Neural crest cell (in vitro differentiated cells): Measurements from ENCODE around the gene DCT. TPM values are rescaled to one million over a fixed set of nuclear protein-coding genes. Genes with fewer than 3 reads are reported as not detected.

Source experiments
- DNase-seq: peaks from one replicate; pipeline ENCODE4 v3.0.0; 2021; ENCODE audit warnings: low read depth, mixed read lengths, low spot score
- H3K27ac Mint-ChIP-seq: one replicate; pipeline ENCODE4 v1.8.0; 2021; ENCODE audit warnings: mild to moderate bottlenecking, mixed read lengths; ENCODE audit not compliant: unreplicated experiment
- H3K27me3 Mint-ChIP-seq: 2 replicates; pipeline ENCODE4 v1.8.0; 2021; ENCODE audit warnings: low read depth, mild to moderate bottlenecking, mixed read lengths
- H3K36me3 Mint-ChIP-seq: 2 replicates; pipeline ENCODE4 v1.8.0; 2021; ENCODE audit warnings: low read depth, mild to moderate bottlenecking, mixed read lengths
- H3K4me1 Mint-ChIP-seq: 2 replicates; pipeline ENCODE4 v1.8.0; 2021; ENCODE audit warnings: mixed read lengths
- H3K4me3 Mint-ChIP-seq: one replicate; pipeline ENCODE4 v1.8.0; 2021; ENCODE audit warnings: mild to moderate bottlenecking, mixed read lengths
- H3K9me3 Mint-ChIP-seq: 2 replicates; pipeline ENCODE4 v1.8.0; 2021; ENCODE audit warnings: mixed read lengths
- CTCF ChIP-seq: fragments of 200-600 bp; sonication (generic); conservative IDR thresholded peaks from 2 replicates; pipeline ENCODE4 v1.5.0; 2021; ENCODE audit warnings: antibody characterized with exemption, mild to moderate bottlenecking
- total RNA-seq: library from RNA; stranded (reverse); gene quantifications from 2 replicates; pipeline ENCODE4 v1.2.1, GENCODE V29; 2021

Gene DCT
- total RNA-seq, 1 donor from 2014 or later, result 0.12 TPM

DNA sequence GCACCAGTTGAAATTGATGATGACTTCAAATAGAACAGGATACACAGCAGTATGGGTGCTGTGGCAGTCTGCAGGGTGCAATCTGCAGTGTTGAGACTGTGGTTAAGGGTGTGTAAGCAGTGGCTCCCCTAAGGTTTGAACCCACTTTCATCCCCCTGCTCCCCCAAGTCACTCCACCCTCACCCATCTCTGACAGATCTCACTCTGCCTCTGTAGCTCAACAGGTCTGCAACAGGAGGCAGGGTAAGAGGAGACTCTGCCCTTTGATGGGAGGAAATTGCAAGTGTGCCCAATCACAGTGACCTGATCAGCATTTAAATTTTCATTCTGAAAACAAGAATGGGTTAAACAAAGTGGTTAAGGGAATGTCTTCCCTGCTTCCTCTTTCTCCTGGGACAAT is 92.4 kb downstream of the DCT start:
- peaks cover 19% of the 10 kb centered on the region for H3K4me1 Mint-ChIP-seq
- TF ChIP-seq CTCF, result no peak
- H3K4me3 Mint-ChIP-seq, result no peak overlapping the region
- H3K9me3 Mint-ChIP-seq, result no peaks in the 10 kb centered on the region
- no peak overlapping the region for H3K27ac Mint-ChIP-seq
- H3K27me3 Mint-ChIP-seq, result peaks cover 2% of the 10 kb centered on the region
- no peak for DNase-seq
- H3K36me3 Mint-ChIP-seq, result no peaks in the 10 kb centered on the region

Other genes starting within 250 kb of the DCT start
- 10.0 and 10.5 TPM in 2 replicates for gene TGDS, start 116.5 kb upstream of the DCT start, total RNA-seq
- 6.6 TPM in 2 replicates for gene GPR180, start 122.2 kb upstream of the DCT start, total RNA-seq
- gene SOX21, start 232.9 kb upstream of the DCT start, total RNA-seq, result 71.8 and 79.5 TPM in 2 replicates